Measurements from ENCODE around the gene HID1.

DNA sequence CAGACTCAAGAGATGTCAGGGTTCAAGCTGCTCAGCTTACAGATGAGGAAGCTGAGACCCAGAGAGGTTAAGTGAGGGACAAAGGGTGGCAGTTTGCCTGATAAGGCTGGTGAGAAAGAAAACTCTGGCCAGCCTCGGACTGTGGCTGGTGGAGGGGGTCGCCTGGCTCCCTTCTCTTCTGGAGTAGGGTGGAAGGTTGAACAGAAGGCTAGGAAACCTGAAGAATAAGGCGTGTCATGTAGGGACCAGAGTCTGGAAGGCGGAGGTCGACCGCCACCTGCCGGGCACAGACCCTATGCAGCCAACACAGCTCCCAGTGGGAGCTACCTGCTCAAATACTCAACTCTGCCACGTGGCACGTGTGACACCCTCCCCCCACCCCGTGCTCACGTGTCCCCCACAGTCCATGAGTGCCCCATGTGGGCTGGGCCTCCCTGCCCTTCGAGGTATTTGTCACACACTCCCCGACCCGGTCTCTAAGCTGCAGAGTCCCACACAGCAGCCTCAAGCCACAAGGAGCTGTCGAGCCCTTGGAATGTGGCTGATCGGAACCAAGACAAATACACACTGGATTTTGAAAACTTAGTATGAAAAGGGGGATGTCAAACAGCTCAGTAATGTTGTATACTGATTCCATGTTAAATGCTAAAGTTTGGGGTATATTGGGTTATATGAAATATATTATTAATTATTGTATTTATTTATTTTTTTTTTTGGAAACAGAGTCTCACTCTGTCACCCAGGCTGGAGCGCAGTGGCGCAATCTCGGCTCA lies 11.8 kb downstream of the HID1 start:
- TF ChIP-seq, protein P1, sequence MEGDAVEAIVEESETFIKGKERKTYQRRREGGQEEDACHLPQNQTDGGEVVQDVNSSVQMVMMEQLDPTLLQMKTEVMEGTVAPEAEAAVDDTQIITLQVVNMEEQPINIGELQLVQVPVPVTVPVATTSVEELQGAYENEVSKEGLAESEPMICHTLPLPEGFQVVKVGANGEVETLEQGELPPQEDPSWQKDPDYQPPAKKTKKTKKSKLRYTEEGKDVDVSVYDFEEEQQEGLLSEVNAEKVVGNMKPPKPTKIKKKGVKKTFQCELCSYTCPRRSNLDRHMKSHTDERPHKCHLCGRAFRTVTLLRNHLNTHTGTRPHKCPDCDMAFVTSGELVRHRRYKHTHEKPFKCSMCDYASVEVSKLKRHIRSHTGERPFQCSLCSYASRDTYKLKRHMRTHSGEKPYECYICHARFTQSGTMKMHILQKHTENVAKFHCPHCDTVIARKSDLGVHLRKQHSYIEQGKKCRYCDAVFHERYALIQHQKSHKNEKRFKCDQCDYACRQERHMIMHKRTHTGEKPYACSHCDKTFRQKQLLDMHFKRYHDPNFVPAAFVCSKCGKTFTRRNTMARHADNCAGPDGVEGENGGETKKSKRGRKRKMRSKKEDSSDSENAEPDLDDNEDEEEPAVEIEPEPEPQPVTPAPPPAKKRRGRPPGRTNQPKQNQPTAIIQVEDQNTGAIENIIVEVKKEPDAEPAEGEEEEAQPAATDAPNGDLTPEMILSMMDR (IDR thresholded peaks at IDR 0.05) = peak in 5 of 6 experiments; percentile 44 to 89 (median 64)
- no peak for TF ChIP-seq POLR2A (IDR thresholded peaks at IDR 0.05)
